GM12873 (cell line): ENCODE data around the gene CATSPERE.

ENCODE experiments used
- CTCF ChIP-seq: IDR thresholded peaks from 2 replicates; pipeline ENCODE4 v1.5.1; 2012; ENCODE audit warnings: low read depth, mild to moderate bottlenecking, moderate library complexity, low read length, control low read depth; ENCODE audit not compliant: insufficient read depth; ENCODE audit errors: missing control alignments

Gene CATSPERE

GRCh38 chr1:244461245-244462071, at the start of gene CATSPERE:
CATSPERE (plus strand) TSS chr1:244461273; CDS start chr1:244461430, 157 bp downstream.
- TF ChIP-seq CTCF, result no peak

- no peak for TF ChIP-seq CTCF
These were observed 48.9 kb upstream of the CATSPERE start for GRCh38 chr1:244412176-244412575.

- TF ChIP-seq CTCF, result no peak
These were observed 47.3 kb upstream of the CATSPERE start for GRCh38 chr1:244413736-244414135.

- no peak for TF ChIP-seq CTCF
These were observed 46.5 kb upstream of the CATSPERE start for GRCh38 chr1:244414543-244414942.

- TF ChIP-seq CTCF, result no peak
These were observed 42.0 kb upstream of the CATSPERE start for GRCh38 chr1:244419024-244419423.

- TF ChIP-seq CTCF, result no peak
These were observed 38.9 kb upstream of the CATSPERE start for GRCh38 chr1:244422174-244422573.

- TF ChIP-seq CTCF, result no peak
These were observed 36.3 kb upstream of the CATSPERE start for GRCh38 chr1:244424649-244425334.
